ENCODE data around the gene ZBTB43. TPM values are rescaled to one million over a fixed set of nuclear protein-coding genes. Genes with fewer than 3 reads are reported as not detected.

The ZBTB43 gene
- total RNA-seq, 1 experiment from 2014 or later: 0.98 TPM

GRCh38 chr9:126875756-126876510, 71.1 kb downstream of the ZBTB43 start:
- in situ Hi-C loops (cut with HindIII; ENCODE audit: low pct_unique_long_range_greater_than_20kb, low sequenced_read_pairs): no loop called here
- DNase-seq (ENCODE audit: low read depth): no peak

- no peak for DNase-seq (ENCODE audit: low read depth)
- in situ Hi-C loops (cut with HindIII; ENCODE audit: low pct_unique_long_range_greater_than_20kb, low sequenced_read_pairs): no loop called here
Observed at GRCh38 chr9:126876531-126876930, 71.7 kb downstream of the ZBTB43 start.

GRCh38 chr9:126877418-126877817, 72.6 kb downstream of the ZBTB43 start:
- DNase-seq (ENCODE audit: low read depth): no peak
- in situ Hi-C loops (cut with HindIII; ENCODE audit: low pct_unique_long_range_greater_than_20kb, low sequenced_read_pairs): no loop called here

- no peak for DNase-seq (ENCODE audit: low read depth)
- in situ Hi-C loops (cut with HindIII; ENCODE audit: low pct_unique_long_range_greater_than_20kb, low sequenced_read_pairs): no loop called here
Observed at GRCh38 chr9:126879288-126879687, 74.4 kb downstream of the ZBTB43 start.

- in situ Hi-C loops (cut with HindIII; ENCODE audit: low pct_unique_long_range_greater_than_20kb, low sequenced_read_pairs): no loop called here
- DNase-seq (ENCODE audit: low read depth): no peak
Observed at GRCh38 chr9:126880226-126880946, 75.5 kb downstream of the ZBTB43 start.

- no peak for DNase-seq (ENCODE audit: low read depth)
- in situ Hi-C loops (cut with HindIII; ENCODE audit: low pct_unique_long_range_greater_than_20kb, low sequenced_read_pairs): no loop called here
Observed at GRCh38 chr9:126880947-126881332, 76.1 kb downstream of the ZBTB43 start.

DNA sequence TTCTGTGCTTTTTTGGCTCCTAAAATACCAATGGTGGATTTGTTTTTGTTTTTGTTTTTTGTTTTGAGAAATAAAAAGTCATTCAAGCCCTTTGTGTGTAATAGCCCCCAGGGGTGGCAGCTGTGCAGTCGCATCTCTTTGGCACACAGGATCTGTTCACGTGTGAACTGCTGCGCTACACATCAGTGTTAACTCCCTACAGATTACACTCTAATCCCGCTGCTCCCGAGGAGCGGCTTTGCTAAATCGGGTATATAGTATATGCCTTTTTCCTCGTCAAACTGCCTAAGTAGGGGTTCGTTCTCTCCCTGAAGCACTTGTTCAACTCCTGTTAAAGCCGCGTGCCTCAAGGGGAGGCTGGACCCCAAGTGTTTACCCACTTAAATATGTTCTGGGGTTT, 77.9 kb downstream of the ZBTB43 start:
- DNase-seq (ENCODE audit: low read depth): no peak
- in situ Hi-C loops (cut with HindIII; ENCODE audit: low pct_unique_long_range_greater_than_20kb, low sequenced_read_pairs): no loop called here

GRCh38 chr9:126883636-126884035, 78.8 kb downstream of the ZBTB43 start:
- in situ Hi-C loops (cut with HindIII; ENCODE audit: low pct_unique_long_range_greater_than_20kb, low sequenced_read_pairs): no loop called here
- DNase-seq (ENCODE audit: low read depth): peak; percentile 74

GRCh38 chr9:126885131-126885641, 80.3 kb downstream of the ZBTB43 start:
- peak; percentile 17 for DNase-seq (ENCODE audit: low read depth)
- in situ Hi-C loops (cut with HindIII; ENCODE audit: low pct_unique_long_range_greater_than_20kb, low sequenced_read_pairs): no loop called here

DNA sequence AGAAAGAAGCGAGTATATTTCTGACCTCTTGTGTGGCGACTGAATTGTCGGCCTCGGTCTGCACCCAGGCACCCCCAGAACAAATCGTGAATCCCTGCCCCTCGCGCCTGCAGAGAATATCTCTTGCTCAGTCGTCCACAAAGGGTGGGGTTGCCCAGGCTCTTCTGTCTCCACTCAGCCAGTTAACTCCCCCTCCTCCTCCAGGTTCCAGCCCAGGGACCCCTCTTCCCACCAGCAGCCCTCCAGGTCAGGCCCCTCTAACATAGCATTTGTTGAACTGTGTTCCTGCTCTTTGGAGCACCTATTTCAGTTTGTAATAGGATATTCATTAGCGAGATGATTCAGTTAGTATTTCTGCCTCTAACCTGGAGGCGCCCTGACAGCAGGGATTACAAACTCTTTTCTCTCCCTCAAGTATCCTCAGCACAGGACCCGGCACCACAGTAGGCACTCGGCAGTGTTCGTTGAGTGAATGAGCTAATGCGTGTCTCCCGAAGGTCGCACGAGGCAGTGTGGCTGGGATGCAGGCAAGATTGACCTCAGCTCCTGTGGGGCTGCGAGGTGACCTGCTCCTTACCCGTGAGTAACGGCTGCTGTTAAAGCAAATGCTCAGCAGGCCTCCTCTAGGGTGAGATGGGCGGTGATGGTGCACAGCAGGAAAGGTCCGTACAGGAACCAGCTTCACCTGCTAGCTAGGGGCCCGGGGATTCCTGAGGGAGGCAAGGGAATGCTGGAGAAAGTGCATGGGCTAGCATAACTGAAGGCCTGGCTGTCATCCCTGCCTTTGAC, 81.4 kb downstream of the ZBTB43 start:
- in situ Hi-C loops (cut with HindIII; ENCODE audit: low pct_unique_long_range_greater_than_20kb, low sequenced_read_pairs): no loop called here
- no peak for DNase-seq (ENCODE audit: low read depth)

GRCh38 chr9:126886897-126887296, 82.1 kb downstream of the ZBTB43 start:
- in situ Hi-C loops (cut with HindIII; ENCODE audit: low pct_unique_long_range_greater_than_20kb, low sequenced_read_pairs): no loop called here
- DNase-seq (ENCODE audit: low read depth): no peak

Other genes starting within 250 kb of the ZBTB43 start
- gene LMX1B, start 191.1 kb upstream of the ZBTB43 start, total RNA-seq (2014; rRNA removed; shearing (Covaris generic); ENCODE audit: low replicate concordance): 0.47 TPM in 1 of 2 replicates, not detected in the other
- gene ZBTB34, start 55.6 kb downstream of the ZBTB43 start, total RNA-seq (2014; rRNA removed; shearing (Covaris generic); ENCODE audit: low replicate concordance): 3.4 and 4.1 TPM in 2 replicates
- 0.95 and 3.0 TPM in 2 replicates for gene RALGPS1, start 109.7 kb downstream of the ZBTB43 start, total RNA-seq (2014; rRNA removed; shearing (Covaris generic); ENCODE audit: low replicate concordance)